ENCODE data around the gene RSL1D1. TPM values are rescaled to one million over a fixed set of nuclear protein-coding genes. Genes with fewer than 3 reads are reported as not detected.
"Not testable (repeated sequence)": the region's sequence is repeated elsewhere in the genome, so short reads cannot be mapped to it uniquely, and the experiment has no call there.

Gene RSL1D1
- total RNA-seq, 3 donors from 2014 or later = 464 to 500 (median 484) TPM

- H3K4me3 Mint-ChIP-seq = peak overlapping the region; percentile 88
- peaks cover 5% of the 10 kb centered on the region for H3K36me3 Mint-ChIP-seq (ENCODE audit: insufficient read depth)
- H3K4me1 Mint-ChIP-seq (ENCODE audit: low read depth) = peaks cover 57% of the 10 kb centered on the region
- no peaks in the 10 kb centered on the region for H3K9me3 Mint-ChIP-seq
- H3K27me3 Mint-ChIP-seq (ENCODE audit: low read depth) = no peaks in the 10 kb centered on the region
- ATAC-seq (no peak), DNase-seq (no peak)
These were observed 52.3 kb downstream of the RSL1D1 start for GRCh38 chr16:11799017-11799381.

GRCh38 chr16:11797957-11798299, 53.4 kb downstream of the RSL1D1 start:
- no peaks in the 10 kb centered on the region for H3K27me3 Mint-ChIP-seq (ENCODE audit: low read depth)
- DNase-seq (no peak), ATAC-seq (no peak)
- H3K4me1 Mint-ChIP-seq (ENCODE audit: low read depth) = peaks cover 67% of the 10 kb centered on the region
- no peaks in the 10 kb centered on the region for H3K9me3 Mint-ChIP-seq
- peak overlapping the region; percentile 88 for H3K4me3 Mint-ChIP-seq
- H3K36me3 Mint-ChIP-seq (ENCODE audit: insufficient read depth) = peaks cover 7% of the 10 kb centered on the region

GRCh38 chr16:11797166-11797956, 54.0 kb downstream of the RSL1D1 start, which contains the start of gene ZC3H7A:
Gene ZC3H7A, minus strand, starts transcription at chr16:11797258. Its CDS starts 14,904 bp downstream, at chr16:11782354.
- peak; percentile 90 for DNase-seq
- ATAC-seq = peak; percentile 98
- Mint-ChIP-seq H3K9me3 (no peaks in the 10 kb centered on the region), H3K4me1 (ENCODE audit: low read depth) (peaks cover 72% of the 10 kb centered on the region), H3K27me3 (ENCODE audit: low read depth) (no peaks in the 10 kb centered on the region), H3K36me3 (ENCODE audit: insufficient read depth) (peaks cover 7% of the 10 kb centered on the region), H3K4me3 (peak within 1 kb of the TSS; percentile 90)

GRCh38 chr16:11796227-11797165, 54.8 kb downstream of the RSL1D1 start:
- Mint-ChIP-seq H3K27me3 (ENCODE audit: low read depth) (no peaks in the 10 kb centered on the region), H3K4me3 (peak overlapping the region; percentile 90), H3K4me1 (ENCODE audit: low read depth) (peaks cover 76% of the 10 kb centered on the region), H3K9me3 (no peaks in the 10 kb centered on the region), H3K36me3 (ENCODE audit: insufficient read depth) (peaks cover 7% of the 10 kb centered on the region)
- peak; percentile 5 for DNase-seq
- ATAC-seq = peak in 1 of 2 donors; percentile 7

- no peak for DNase-seq
- no peak for ATAC-seq
- no peaks in the 10 kb centered on the region for H3K27me3 Mint-ChIP-seq (ENCODE audit: low read depth)
- H3K36me3 Mint-ChIP-seq (ENCODE audit: insufficient read depth) = peaks cover 11% of the 10 kb centered on the region
- peak overlapping the region; percentile 90 for H3K4me3 Mint-ChIP-seq
- H3K4me1 Mint-ChIP-seq (ENCODE audit: low read depth) = peaks cover 79% of the 10 kb centered on the region
- H3K9me3 Mint-ChIP-seq = no peaks in the 10 kb centered on the region
These were observed 55.5 kb downstream of the RSL1D1 start for GRCh38 chr16:11795887-11796226.

- DNase-seq = no peak
- Mint-ChIP-seq H3K4me3 (peak overlapping the region; percentile 90), H3K27me3 (ENCODE audit: low read depth) (no peaks in the 10 kb centered on the region), H3K4me1 (ENCODE audit: low read depth) (peaks cover 76% of the 10 kb centered on the region), H3K36me3 (ENCODE audit: insufficient read depth) (peaks cover 12% of the 10 kb centered on the region), H3K9me3 (no peaks in the 10 kb centered on the region)
- ATAC-seq = no peak
These were observed 56.1 kb downstream of the RSL1D1 start for GRCh38 chr16:11794996-11795886.

- peak overlapping the region; percentile 90 for H3K4me3 Mint-ChIP-seq
- DNase-seq (no peak), ATAC-seq (no peak)
- H3K9me3 Mint-ChIP-seq = no peaks in the 10 kb centered on the region
- H3K4me1 Mint-ChIP-seq (ENCODE audit: low read depth) = peaks cover 73% of the 10 kb centered on the region
- peaks cover 15% of the 10 kb centered on the region for H3K36me3 Mint-ChIP-seq (ENCODE audit: insufficient read depth)
- H3K27me3 Mint-ChIP-seq (ENCODE audit: low read depth) = no peaks in the 10 kb centered on the region
These were observed 56.9 kb downstream of the RSL1D1 start for GRCh38 chr16:11794447-11794846.

GRCh38 chr16:11793840-11794239, 57.5 kb downstream of the RSL1D1 start:
- Mint-ChIP-seq H3K4me3 (peak overlapping the region; percentile 90), H3K27me3 (ENCODE audit: low read depth) (no peaks in the 10 kb centered on the region), H3K36me3 (ENCODE audit: insufficient read depth) (peaks cover 15% of the 10 kb centered on the region), H3K4me1 (ENCODE audit: low read depth) (peaks cover 70% of the 10 kb centered on the region), H3K9me3 (no peaks in the 10 kb centered on the region)
- ATAC-seq (no peak), DNase-seq (no peak)

- Mint-ChIP-seq H3K4me3 (no peak overlapping the region), H3K9me3 (no peaks in the 10 kb centered on the region), H3K36me3 (ENCODE audit: insufficient read depth) (peaks cover 15% of the 10 kb centered on the region), H3K27me3 (ENCODE audit: low read depth) (no peaks in the 10 kb centered on the region), H3K4me1 (ENCODE audit: low read depth) (peaks cover 68% of the 10 kb centered on the region)
- ATAC-seq = no peak
- DNase-seq = no peak
These were observed 58.7 kb downstream of the RSL1D1 start for GRCh38 chr16:11792410-11793241.

GRCh38 chr16:11791144-11791828, 60.1 kb downstream of the RSL1D1 start:
- Mint-ChIP-seq H3K9me3 (no peaks in the 10 kb centered on the region), H3K4me3 (peak overlapping the region; percentile 4), H3K36me3 (ENCODE audit: insufficient read depth) (peaks cover 17% of the 10 kb centered on the region), H3K4me1 (ENCODE audit: low read depth) (peaks cover 81% of the 10 kb centered on the region), H3K27me3 (ENCODE audit: low read depth) (no peaks in the 10 kb centered on the region)
- ATAC-seq = peak in 1 of 2 donors; percentile 6
- no peak for DNase-seq

- H3K4me1 Mint-ChIP-seq (ENCODE audit: low read depth) = peaks cover 74% of the 10 kb centered on the region
- H3K36me3 Mint-ChIP-seq (ENCODE audit: insufficient read depth) = peaks cover 11% of the 10 kb centered on the region
- ATAC-seq = no peak
- no peaks in the 10 kb centered on the region for H3K9me3 Mint-ChIP-seq
- no peaks in the 10 kb centered on the region for H3K27me3 Mint-ChIP-seq (ENCODE audit: low read depth)
- no peak for DNase-seq
- H3K4me3 Mint-ChIP-seq = no peak overlapping the region
These were observed 62.4 kb downstream of the RSL1D1 start for GRCh38 chr16:11788914-11789313.

- not testable (repeated sequence) for ATAC-seq; H3K4me3 Mint-ChIP-seq; H3K9me3 Mint-ChIP-seq; H3K27me3 Mint-ChIP-seq (ENCODE audit: low read depth); DNase-seq
- Mint-ChIP-seq H3K4me1 (ENCODE audit: low read depth) (peaks cover 75% of the 10 kb centered on the region), H3K36me3 (ENCODE audit: insufficient read depth) (peaks cover 12% of the 10 kb centered on the region)
These were observed 66.3 kb downstream of the RSL1D1 start for GRCh38 chr16:11784980-11785599.

Data from activated T-cell treated with anti-CD3 and anti-CD28 coated beads, Interleukin-2, amount 50 U/mL, for 4 hours (primary cell).